IMR-90 (cell line): ENCODE data around the gene CIC. TPM values are rescaled to one million over a fixed set of nuclear protein-coding genes. Genes with fewer than 3 reads are reported as not detected.
A peak's percentile ranks its signal among the peaks of the same experiment; 100 is the strongest.

Experiments used
- ATAC-seq: fragments of 200-7000 bp; cut with Tn5 transposase; 2 replicates; pipeline ENCODE4 v1.9.1; 2020; ENCODE audit warnings: low read depth, mild to moderate bottlenecking, moderate library complexity
- BruUV-seq: library from RNA; stranded (reverse); fragments of 400-500 nt; replicated peaks from 2 replicates; lab custom pipeline; 2021; lab: Mats Ljungman, UMichigan
- CTCF ChIA-PET: fragments of 300-600 bp; formaldehyde crosslinking; extraction: SDS; loops from one replicate; lab custom pipeline; 2021; ENCODE audit warnings: antibody characterized with exemption; lab: Yijun Ruan, JAX
- POLR2A ChIA-PET: fragments of 300-600 bp; sonication (Branson Sonifier 250); formaldehyde crosslinking; loops from one replicate; lab custom pipeline; 2022; ENCODE audit warnings: antibody characterized with exemption; ENCODE audit not compliant: unreplicated experiment; lab: Charles Lee
- DNase-seq: peaks from one replicate; pipeline ENCODE4 v3.0.0; 2013
- H2AFZ ChIP-seq: replicated peaks from 2 replicates; pipeline ENCODE3; 2013; ENCODE audit warnings: low read length, mild to moderate bottlenecking; ENCODE audit not compliant: poor library complexity
- H2AK5ac ChIP-seq: 2 replicates; pipeline ENCODE4 v1.6.1; 2013; ENCODE audit warnings: low read depth, low read length, inconsistent platforms
- H2AK9ac ChIP-seq: replicated peaks from 2 replicates; pipeline ENCODE3; 2013; ENCODE audit warnings: mild to moderate bottlenecking, low read depth, low read length, moderate library complexity; ENCODE audit not compliant: poor library complexity
- H2BK120ac ChIP-seq: 2 replicates; pipeline ENCODE4 v1.6.1; 2013; ENCODE audit warnings: low read depth, low read length, inconsistent platforms
- H2BK15ac ChIP-seq: 3 replicates; pipeline ENCODE4 v1.6.1; 2013; ENCODE audit warnings: low read depth, low read length, inconsistent platforms
- H2BK20ac ChIP-seq: 2 replicates; pipeline ENCODE4 v1.6.1; 2013; ENCODE audit warnings: low read depth, mild to moderate bottlenecking, inconsistent platforms, low read length, moderate library complexity
- H2BK5ac ChIP-seq: 2 replicates; pipeline ENCODE4 v1.6.1; 2013; ENCODE audit warnings: mild to moderate bottlenecking, low read depth, low read length, inconsistent platforms; ENCODE audit not compliant: poor library complexity, severe bottlenecking
- H3K14ac ChIP-seq: replicated peaks from 2 replicates; pipeline ENCODE4 v1.6.1; 2013; ENCODE audit warnings: low read depth, low read length, inconsistent platforms
- H3K18ac ChIP-seq: 2 replicates; pipeline ENCODE4 v1.6.1; 2013; ENCODE audit warnings: low read depth, low read length, control low read depth
- H3K23ac ChIP-seq: 2 replicates; pipeline ENCODE4 v1.6.1; 2013; ENCODE audit warnings: low read depth, low read length, inconsistent platforms
- H3K27ac ChIP-seq: 2 replicates; pipeline ENCODE4 v1.5.1; 2013; ENCODE audit warnings: mild to moderate bottlenecking, control low read depth, low read length; ENCODE audit not compliant: insufficient read depth
- H3K27me3 ChIP-seq: 2 replicates; pipeline ENCODE4 v1.6.1; 2013; ENCODE audit warnings: low read length; ENCODE audit not compliant: control insufficient read depth, insufficient read depth
- H3K36me3 ChIP-seq: 2 replicates; pipeline ENCODE4 v1.6.1; 2013; ENCODE audit warnings: low read length, mixed read lengths; ENCODE audit not compliant: control insufficient read depth, insufficient read depth
- H3K4ac ChIP-seq: 2 replicates; pipeline ENCODE4 v1.6.1; 2013; ENCODE audit warnings: low read depth, low read length, inconsistent platforms
- H3K4me1 ChIP-seq: 2 replicates; pipeline ENCODE4 v1.6.1; 2013; ENCODE audit warnings: low read length, mixed read lengths; ENCODE audit not compliant: control insufficient read depth, insufficient read depth
- H3K4me2 ChIP-seq: 2 replicates; pipeline ENCODE4 v1.6.1; 2013; ENCODE audit warnings: low read depth, mild to moderate bottlenecking, control low read depth, low read length, moderate library complexity
- H3K4me3 ChIP-seq: 2 replicates; pipeline ENCODE4 v1.5.1; 2013; ENCODE audit warnings: low read depth, mild to moderate bottlenecking, control low read depth, low read length, moderate library complexity; ENCODE audit not compliant: insufficient read depth
- H3K56ac ChIP-seq: 2 replicates; pipeline ENCODE4 v1.6.1; 2013; ENCODE audit warnings: low read length, inconsistent platforms; ENCODE audit not compliant: insufficient read depth; ENCODE audit errors: extremely low read depth
- H3K79me1 ChIP-seq, 2 experiments: 2 replicates each; pipeline ENCODE4 v1.6.1; 2013; ENCODE audit warnings: low read length in 2 of 2, inconsistent platforms in 1 of 2, low read depth in 1 of 2
- H3K9ac ChIP-seq: 2 replicates; pipeline ENCODE4 v1.6.1; 2013; ENCODE audit warnings: low read depth, low read length, control low read depth
- H3K9me1 ChIP-seq: 2 replicates; pipeline ENCODE4 v1.6.1; 2013; ENCODE audit warnings: low read length, inconsistent platforms; ENCODE audit not compliant: insufficient read depth
- H3K9me3 ChIP-seq: 2 replicates; pipeline ENCODE4 v1.6.1; 2013; ENCODE audit warnings: low read length; ENCODE audit not compliant: control insufficient read depth, insufficient read depth
- H4K20me1 ChIP-seq: 2 replicates; pipeline ENCODE4 v1.6.1; 2013; ENCODE audit warnings: low read length, inconsistent platforms; ENCODE audit not compliant: insufficient read depth
- H4K5ac ChIP-seq: 2 replicates; pipeline ENCODE4 v1.6.1; 2013; ENCODE audit warnings: mild to moderate bottlenecking, low read depth, low read length, control low read depth
- H4K8ac ChIP-seq, 2 experiments: 2 replicates each; pipeline ENCODE4 v1.6.1; 2013; ENCODE audit warnings: low read depth in 2 of 2, low read length in 2 of 2, control low read depth in 1 of 2, inconsistent platforms in 1 of 2
- H4K91ac ChIP-seq: 2 replicates; pipeline ENCODE4 v1.6.1; 2013; ENCODE audit warnings: low read depth, low read length, inconsistent platforms; ENCODE audit not compliant: insufficient read depth
- CEBPB ChIP-seq: IDR thresholded peaks from 2 replicates; pipeline ENCODE4 v1.6.1; 2012; ENCODE audit warnings: low read depth, low read length, improper control_type of control experiment
- CHD1 ChIP-seq: IDR thresholded peaks from 2 replicates; pipeline ENCODE4 v1.6.1; 2012; ENCODE audit warnings: low read depth, low read length, improper control_type of control experiment
- ELK1 ChIP-seq: fragments of 150-350 bp; IDR thresholded peaks from 2 replicates; pipeline ENCODE4 v1.6.1; 2016; ENCODE audit warnings: low read depth, mild to moderate bottlenecking, low read length, moderate library complexity, borderline replicate concordance
- FOS ChIP-seq: fragments of 150-350 bp; IDR thresholded peaks from 2 replicates; pipeline ENCODE4 v1.6.1; 2016; ENCODE audit warnings: low read depth, low read length
- MAFK ChIP-seq: IDR thresholded peaks from 2 replicates; pipeline ENCODE4 v1.6.1; 2012; ENCODE audit warnings: low read depth, low read length, improper control_type of control experiment
- MXI1 ChIP-seq: IDR thresholded peaks from 2 replicates; pipeline ENCODE4 v1.6.1; 2012; ENCODE audit warnings: low read depth, mild to moderate bottlenecking, low read length, moderate library complexity, borderline replicate concordance
- NFE2L2 ChIP-seq: fragments of 150-350 bp; IDR thresholded peaks from 2 replicates; pipeline ENCODE4 v1.6.1; 2016; ENCODE audit warnings: low read depth, mild to moderate bottlenecking, low read length
- POLR2A ChIP-seq: IDR thresholded peaks from 2 replicates; pipeline ENCODE4 v1.6.1; 2012; ENCODE audit warnings: mild to moderate bottlenecking, low read depth, low read length
- RAD21 ChIP-seq: IDR thresholded peaks from 2 replicates; pipeline ENCODE4 v1.6.1; 2012; ENCODE audit warnings: low read length, improper control_type of control experiment
- RCOR1 ChIP-seq: IDR thresholded peaks from 2 replicates; pipeline ENCODE4 v1.6.1; 2012; ENCODE audit warnings: mild to moderate bottlenecking, low read length, improper control_type of control experiment; ENCODE audit not compliant: insufficient replicate concordance
- USF2 ChIP-seq: fragments of 150-350 bp; IDR thresholded peaks from 2 replicates; pipeline ENCODE4 v1.6.1; 2017; ENCODE audit warnings: mild to moderate bottlenecking, antibody characterized with exemption, low read length, low read depth
- WGBS, 2 experiments: methylation state at CpG; one replicate each; pipeline versions ENCODE4 v1.1.5 to v1.1.7; 2013; ENCODE audit warnings: missing lambda C conversion rate in 2 of 2; ENCODE audit not compliant: insufficient read length in 1 of 2; ENCODE audit errors: extremely low coverage in 2 of 2; 5-methylcytosine and 5-hydroxymethylcytosine counted together
- dilution Hi-C: fragments of 300-500 bp; cut with HindIII; formaldehyde crosslinking; loops from one replicate; pipeline ENCODE4 v1.14.3; 2018; ENCODE audit warnings: low sequenced_read_pairs; ENCODE audit not compliant: unreplicated experiment
- in situ Hi-C: fragments of 300-500 bp; cut with MboI; formaldehyde crosslinking; loops from 3 replicates; pipeline ENCODE4 v1.14.3; 2019; ENCODE audit warnings: low sequenced_read_pairs, inconsistent platforms, mixed read lengths
- intact Hi-C: fragments of 100-400 bp; cut with micrococcal nuclease; formaldehyde crosslinking; loops from 2 replicates; pipeline ENCODE4 v1.10.0; 2022
- polyA plus RNA-seq, 3 experiments: library from polyadenylated mRNA; depleted of rRNA; stranded (reverse); fragments of >200 nt; gene quantifications; 2 replicates each; pipeline ENCODE4 v1.2.3, GENCODE V29; 2012; ENCODE audit warnings: low replicate concordance in 1 of 3
- total RNA-seq: library from RNA; depleted of rRNA; stranded (reverse); fragments of >200 nt; gene quantifications from 2 replicates; pipeline ENCODE4 v1.2.3, GENCODE V29; 2012

Gene CIC
- total and polyA plus RNA-seq, 2 of the 4 experiments (the other 2 are of a cell fraction), result 1.8 to 23.2 TPM

DNA sequence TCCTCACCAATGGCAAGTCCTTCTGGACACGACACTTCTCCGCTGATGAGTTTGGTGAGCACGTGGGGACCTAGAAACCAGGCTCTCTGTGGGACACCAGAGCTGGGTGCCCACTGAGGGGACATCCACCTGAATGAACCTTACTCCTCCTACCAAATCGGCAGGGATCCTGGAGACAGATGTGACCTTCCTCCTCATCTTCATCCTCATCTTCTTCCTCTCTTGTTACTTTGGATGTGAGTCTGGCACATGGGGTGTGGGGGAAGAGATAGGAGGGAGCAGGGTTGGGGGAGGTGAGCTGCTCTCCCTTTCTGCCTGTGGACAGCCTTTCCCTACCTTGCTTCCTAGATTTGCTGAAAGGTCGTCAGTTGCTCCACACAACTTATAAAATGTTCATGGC is 46.0 kb downstream of the CIC start (continued):
- no peak for TF ChIP-seq NFE2L2
- no peak for TF ChIP-seq POLR2A
- TF ChIP-seq MAFK, result no peak
- no peak for TF ChIP-seq RAD21

DNA sequence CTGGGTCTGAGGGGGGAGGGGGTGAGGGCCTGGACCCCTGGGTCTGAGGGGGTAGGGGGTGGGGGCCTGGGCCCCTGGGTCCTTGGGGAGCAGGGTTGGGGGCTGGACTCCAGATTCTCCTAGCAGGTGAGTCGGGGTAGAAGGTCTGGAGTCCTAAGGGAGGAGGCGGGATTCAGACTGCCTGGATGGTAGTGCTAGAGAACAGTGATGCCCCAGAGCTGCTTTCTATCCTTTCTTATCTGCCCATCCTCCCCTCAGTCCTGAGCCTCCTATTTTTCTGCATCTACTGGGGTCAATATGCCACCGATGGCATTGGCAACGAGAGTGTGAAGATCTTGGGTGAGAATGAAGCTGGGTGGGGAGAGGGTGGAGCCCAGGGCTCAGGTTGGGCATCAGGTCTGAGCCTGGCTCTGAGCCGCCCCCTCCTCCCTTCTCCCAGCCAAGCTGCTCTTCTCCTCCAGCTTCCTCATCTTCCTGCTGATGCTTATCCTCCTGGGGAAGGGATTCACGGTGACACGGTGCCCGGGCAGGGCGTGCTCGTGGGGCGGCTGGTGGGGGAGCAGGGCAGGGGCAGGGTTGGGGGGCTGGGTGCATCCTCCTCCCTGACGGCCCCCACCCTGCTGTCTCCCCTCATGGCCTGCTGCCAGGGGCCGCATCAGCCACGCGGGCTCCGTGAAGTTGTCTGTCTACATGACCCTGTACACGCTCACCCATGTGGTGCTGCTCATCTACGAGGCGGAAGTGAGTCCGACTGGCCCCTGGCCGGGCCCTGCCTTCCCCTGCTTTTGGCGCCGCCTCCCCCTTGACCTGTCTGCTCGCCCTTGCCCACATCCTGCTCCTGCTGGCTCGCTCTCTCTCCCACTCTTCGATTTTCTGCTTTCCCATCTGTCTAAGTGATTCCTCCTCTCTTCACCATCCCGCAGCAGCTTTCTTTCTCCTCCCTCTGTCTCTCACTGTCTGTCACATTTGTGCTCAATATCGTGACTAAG is 47.5 kb downstream of the CIC start:
- Histone ChIP-seq H2BK15ac (no peak overlapping the region), H3K9me1 (peaks cover 10% of the 10 kb centered on the region), H2BK20ac (no peak overlapping the region), H3K4me2 (peak overlapping the region; percentile 22; the same call in 1 of the 2 replicates), H3K56ac (no peak overlapping the region), H4K20me1 (no peaks in the 10 kb centered on the region; the same call in 1 of the 2 replicates), H3K4ac (no peak overlapping the region; the same call in 1 of the 2 replicates), H3K14ac (no peak overlapping the region; the same call in 1 of the 2 replicates), H2AFZ (peak overlapping the region; percentile 85), H4K91ac (no peak overlapping the region), H4K5ac (no peak overlapping the region), H3K27me3 (peaks cover 23% of the 10 kb centered on the region), H2AK5ac (no peak overlapping the region), H3K9me3 (no peaks in the 10 kb centered on the region), H3K79me1 (no peaks in the 10 kb centered on the region), H2AK9ac (peak overlapping the region; percentile 9), H3K9ac (peak overlapping the region; percentile 10; the same call in 1 of the 2 replicates), H3K4me1 (peaks cover 3% of the 10 kb centered on the region), H2BK5ac (no peak overlapping the region), H2BK120ac (no peak overlapping the region), H3K27ac (no peak overlapping the region), H4K8ac (peak overlapping the region in 1 of 2 experiments; percentile 2; a peak in 2 of 4 replicates), H3K4me3 (no peak overlapping the region), H3K23ac (peak overlapping the region; percentile 82), H3K36me3 (no peaks in the 10 kb centered on the region), H3K18ac (no peak overlapping the region)
- 12% methylated on average over 13 of the region's 28 CpGs; no CpG with 5 or more reads in 1 of the 2 experiments for WGBS, 2 experiments
- ATAC-seq (no peak), DNase-seq (peak; percentile 21)
- in situ Hi-C loops (no loop called here), intact Hi-C loops (no loop called here), dilution Hi-C loops (no loop called here)
- BruUV-seq, result no TSS peak
- CTCF ChIA-PET, result no interaction called here
- POLR2A ChIA-PET, result no interaction called here
- TF ChIP-seq RCOR1 (no peak), USF2 (no peak; the same call in 1 of the 2 replicates), POLR2A (no peak), ELK1 (no peak), NFE2L2 (no peak), FOS (no peak), CEBPB (no peak), CHD1 (no peak), MXI1 (no peak)
